H54 (cell line): ENCODE results near the gene PRR27.

Experiments
- DNase-seq: peaks from one replicate; pipeline ENCODE4 v3.0.0; 2011; ENCODE audit warnings: low spot score, mixed read lengths; ENCODE audit not compliant: insufficient read length
- FAIRE-seq: peaks from 3 replicates; lab custom pipeline; 2011; peaks lifted over from hg19 to GRCh38; lab: Jason Lieb, UNC
- POLR2A ChIP-seq: IDR thresholded peaks from 2 replicates; pipeline ENCODE4 v1.6.1; 2011; ENCODE audit warnings: low read depth, mild to moderate bottlenecking, low read length

Gene PRR27

GRCh38 chr4:70153937-70154336, at the start of gene PRR27:
TSS of gene PRR27 (plus strand) at chr4:70154237. CDS start at chr4:70154376, 139 bp downstream.
- FAIRE-seq, result no peak
- no peak for DNase-seq
- TF ChIP-seq POLR2A, result no peak

- DNase-seq, result no peak
- no peak for TF ChIP-seq POLR2A
- FAIRE-seq, result no peak
Observed at GRCh38 chr4:70110917-70111316, 43.1 kb upstream of the PRR27 start.

DNA sequence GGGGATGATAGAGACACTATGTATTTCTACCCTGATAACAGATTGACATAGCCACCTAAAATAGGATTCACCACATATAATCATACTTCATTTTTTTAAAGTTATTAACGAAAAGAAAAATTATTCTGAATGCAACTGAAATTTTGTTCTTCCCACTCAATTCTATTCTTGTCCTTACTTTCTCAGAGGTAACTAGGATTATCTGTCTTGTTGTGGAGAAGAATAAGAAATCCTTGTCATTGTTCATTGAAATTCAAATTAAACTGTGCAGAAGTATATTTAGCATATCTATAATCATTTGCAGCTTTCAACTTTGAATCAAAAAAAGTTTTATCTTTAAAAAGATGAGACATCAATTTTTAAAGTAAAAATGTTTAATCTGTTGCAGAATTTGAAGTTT, 40.4 kb upstream of the PRR27 start:
- FAIRE-seq, result no peak
- no peak for TF ChIP-seq POLR2A
- DNase-seq, result no peak

- FAIRE-seq, result no peak
- no peak for DNase-seq
- TF ChIP-seq POLR2A, result no peak
Observed at GRCh38 chr4:70114096-70114495, 39.9 kb upstream of the PRR27 start.

DNA sequence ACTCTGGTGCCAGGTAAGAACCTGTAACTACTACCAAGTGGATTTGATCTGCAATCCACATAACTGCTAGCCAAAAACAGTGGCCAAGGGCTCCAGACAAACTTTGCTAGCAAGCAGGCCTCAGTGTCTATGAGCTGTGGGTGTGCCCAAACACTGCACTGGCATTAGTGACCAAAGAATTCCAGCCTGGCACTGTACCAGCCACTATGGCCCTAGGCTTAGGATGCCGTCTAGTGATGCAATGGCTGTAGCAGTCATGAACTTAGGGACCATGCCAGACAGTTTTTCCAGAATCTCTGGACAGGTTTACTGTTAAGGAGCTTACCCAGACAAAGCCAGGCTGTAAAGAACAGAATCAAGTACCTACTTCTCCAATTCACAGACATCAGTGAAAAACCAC, 33.7 kb upstream of the PRR27 start:
- FAIRE-seq (no peak), DNase-seq (no peak)
- no peak for TF ChIP-seq POLR2A

GRCh38 chr4:70133473-70133872, 20.6 kb upstream of the PRR27 start:
- no peak for TF ChIP-seq POLR2A
- FAIRE-seq, result no peak
- no peak for DNase-seq

DNA sequence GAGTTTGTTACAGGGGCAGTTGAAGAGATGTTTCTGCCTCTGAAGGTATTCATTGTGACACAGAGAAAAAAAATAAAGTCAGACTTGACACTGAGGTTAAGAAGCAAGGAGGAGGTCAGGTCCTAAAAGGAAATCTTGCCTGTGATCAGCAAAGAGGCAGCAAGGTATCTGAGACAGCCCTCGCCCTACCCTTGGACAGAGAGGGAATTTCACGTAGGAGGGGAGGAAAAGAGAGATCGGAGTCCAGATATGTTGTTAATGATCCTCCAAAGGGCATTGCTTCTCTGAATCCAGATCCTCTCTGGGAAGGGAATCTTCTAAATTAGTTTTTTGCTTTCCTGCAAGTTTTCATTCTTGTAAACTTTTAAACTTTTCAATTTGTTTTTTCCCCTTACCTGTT, 15.3 kb upstream of the PRR27 start:
- no peak for TF ChIP-seq POLR2A
- FAIRE-seq, result no peak
- no peak for DNase-seq

GRCh38 chr4:70151271-70151670, 2.8 kb upstream of the PRR27 start:
- TF ChIP-seq POLR2A, result no peak
- FAIRE-seq (no peak), DNase-seq (no peak)

DNA sequence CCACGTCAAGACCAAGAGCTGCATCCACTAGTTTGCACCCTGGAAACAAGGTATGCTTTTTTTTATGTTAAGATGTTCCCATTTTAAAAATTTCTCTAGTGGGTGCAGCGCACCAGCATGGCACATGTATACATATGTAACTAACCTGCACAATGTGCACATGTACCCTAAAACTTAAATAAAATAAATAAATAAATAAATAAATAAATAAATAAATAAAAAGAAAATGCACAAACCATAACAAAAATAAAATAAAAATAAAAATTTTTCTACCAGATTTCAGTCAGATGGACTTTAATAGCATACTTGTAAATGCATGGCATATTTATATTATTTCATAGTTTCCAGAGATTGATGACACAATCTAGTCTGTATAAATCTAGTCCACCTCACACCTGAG, 1.9 kb upstream of the PRR27 start:
- FAIRE-seq (no peak), DNase-seq (no peak)
- no peak for TF ChIP-seq POLR2A

DNA sequence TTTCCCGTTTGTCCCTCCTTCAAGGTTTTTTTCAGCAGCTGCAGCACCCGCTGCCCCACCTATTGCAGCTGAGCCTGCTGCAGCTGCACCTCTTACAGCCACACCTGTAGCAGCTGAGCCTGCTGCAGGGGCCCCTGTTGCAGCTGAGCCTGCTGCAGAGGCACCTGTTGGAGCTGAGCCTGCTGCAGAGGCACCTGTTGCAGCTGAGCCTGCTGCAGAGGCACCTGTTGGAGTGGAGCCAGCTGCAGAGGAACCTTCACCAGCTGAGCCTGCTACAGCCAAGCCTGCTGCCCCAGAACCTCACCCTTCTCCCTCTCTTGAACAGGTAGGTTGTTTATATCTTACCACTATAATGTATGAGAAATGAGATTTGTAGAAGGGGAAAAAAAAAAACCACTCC, 4.5 kb downstream of the PRR27 start:
- TF ChIP-seq POLR2A, result no peak
- no peak for FAIRE-seq
- DNase-seq, result no peak

DNA sequence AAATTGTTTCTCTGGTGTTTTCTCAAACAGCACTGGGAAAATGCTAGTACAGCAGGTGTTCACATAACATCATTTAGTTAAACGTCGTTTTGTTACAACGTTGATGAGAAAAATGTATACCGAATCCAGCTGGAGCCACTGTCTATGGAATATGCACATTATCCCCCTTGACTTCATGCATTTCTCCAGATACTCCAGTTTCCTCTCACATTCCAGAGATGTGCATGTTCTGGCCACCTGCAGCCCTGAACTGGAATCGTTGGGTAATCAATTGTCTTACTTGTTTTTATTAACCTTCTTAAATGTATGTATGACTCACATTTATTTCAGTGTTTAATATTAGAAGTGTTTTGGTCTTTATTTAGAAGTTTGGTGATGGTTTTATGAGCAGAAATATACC, 23.1 kb downstream of the PRR27 start:
- no peak for DNase-seq
- TF ChIP-seq POLR2A, result no peak
- FAIRE-seq, result no peak

- TF ChIP-seq POLR2A, result no peak
- FAIRE-seq (no peak), DNase-seq (no peak)
Observed at GRCh38 chr4:70178075-70178660, 24.1 kb downstream of the PRR27 start.

GRCh38 chr4:70179811-70180210, 25.8 kb downstream of the PRR27 start:
- FAIRE-seq (no peak), DNase-seq (no peak)
- TF ChIP-seq POLR2A, result no peak

- DNase-seq (no peak), FAIRE-seq (no peak)
- TF ChIP-seq POLR2A, result no peak
Observed at GRCh38 chr4:70181864-70182263, 27.8 kb downstream of the PRR27 start.

- FAIRE-seq, result no peak
- TF ChIP-seq POLR2A, result no peak
- no peak for DNase-seq
Observed at GRCh38 chr4:70182517-70183167, 28.6 kb downstream of the PRR27 start.
